Thyroid gland (tissue), 4 donors: ENCODE results near the gene RYR2. TPM values are rescaled to one million over a fixed set of nuclear protein-coding genes. Genes with fewer than 3 reads are reported as not detected.

Source experiments
- DNase-seq, 2 donors: peaks; one replicate each; pipeline ENCODE4 v3.0.0-alpha.2; 2019
- H3K27ac ChIP-seq, 3 donors: fragments of 200-600 bp; sonication (generic); 1 replicate in 2 of 3; 2 replicates in 1 of 3; pipeline ENCODE4 v1.5.1; 2016 to 2019; ENCODE audit warnings: mild to moderate bottlenecking in 1 of 3, moderate library complexity in 1 of 3
- H3K27me3 ChIP-seq: fragments of 200-600 bp; sonication (generic); one replicate; pipeline ENCODE4 v1.5.1; 2019
- H3K36me3 ChIP-seq, 2 donors: fragments of 200-600 bp; sonication (generic); one replicate each; pipeline ENCODE4 v1.5.1; 2016 to 2019
- H3K4me1 ChIP-seq, 2 donors: fragments of 200-600 bp; sonication (generic); one replicate each; pipeline ENCODE4 v1.5.1; 2017 to 2019
- H3K4me3 ChIP-seq, 3 donors: fragments of 200-600 bp; sonication (generic); replicated peaks in 1 of 3; 1 replicate in 2 of 3; 2 replicates in 1 of 3; pipeline ENCODE4 v1.5.1; 2016; ENCODE audit warnings: mild to moderate bottlenecking in 1 of 3
- H3K9me3 ChIP-seq: fragments of 200-600 bp; sonication (generic); one replicate; pipeline ENCODE4 v1.5.1; 2017
- POLR2A ChIP-seq, 2 donors: fragments of 450-650 bp; IDR thresholded peaks; one replicate each; pipeline ENCODE4 v1.6.1; 2017; ENCODE audit warnings: antibody characterized with exemption in 2 of 2, mild to moderate bottlenecking in 2 of 2, moderate library complexity in 1 of 2
- whole genome bisulfite sequencing, 2 donors: methylation state at CpG; one replicate each; pipeline ENCODE4 v1.1.5; 2017; 5-methylcytosine and 5-hydroxymethylcytosine counted together
- intact Hi-C: fragments of 100-400 bp; cut with DNase I; formaldehyde crosslinking; loops from one replicate; pipeline ENCODE4 v1.15.1; 2023
- total RNA-seq, 4 donors: library from RNA; depleted of rRNA; stranded (reverse); fragments of >200 nt; gene quantifications; one replicate each; pipeline ENCODE4 v1.2.3, GENCODE V29; 2016
- TF ChIP-seq, protein P1 (sequence below), 6 experiments: fragments of 200-600 bp in 3 of 6; fragments of 450-650 bp in 3 of 6; sonication (generic) in 3 of 6; IDR thresholded peaks; one replicate each; pipeline ENCODE4 v1.5.1; 2016 to 2019; ENCODE audit warnings: antibody characterized with exemption in 6 of 6, mild to moderate bottlenecking in 2 of 6, inconsistent platforms in 1 of 6, moderate library complexity in 1 of 6

Gene RYR2
- total RNA-seq, 4 donors from 2014 or later, result 6.6 to 31.8 (median 28.2) TPM

DNA sequence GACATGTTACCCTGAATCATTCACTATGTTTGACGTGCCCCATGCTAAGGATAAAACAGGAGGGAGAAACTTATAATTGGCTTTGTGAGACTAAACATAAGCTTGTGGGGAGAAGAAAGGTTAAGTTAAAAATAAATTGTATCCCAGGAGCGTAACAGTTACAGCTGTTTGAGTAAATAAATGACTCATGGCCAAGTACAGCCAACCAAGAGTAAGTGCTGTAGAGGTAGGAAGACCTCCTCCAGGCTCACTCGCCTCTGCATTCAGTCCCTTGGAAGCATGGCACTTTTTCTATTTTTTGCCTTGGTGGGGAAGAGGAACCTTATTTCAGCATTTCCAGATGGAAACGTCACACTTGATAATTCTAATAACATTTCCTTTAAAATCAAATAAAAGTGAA lies 732.3 kb downstream of the RYR2 start:
- DNase-seq, result no peak
- WGBS, 2 donors, result 81 to 87% methylated on average over 4 of the region's 4 CpGs
- no peak for TF ChIP-seq POLR2A (IDR thresholded peaks at IDR 0.05)
- TF ChIP-seq, protein P1, sequence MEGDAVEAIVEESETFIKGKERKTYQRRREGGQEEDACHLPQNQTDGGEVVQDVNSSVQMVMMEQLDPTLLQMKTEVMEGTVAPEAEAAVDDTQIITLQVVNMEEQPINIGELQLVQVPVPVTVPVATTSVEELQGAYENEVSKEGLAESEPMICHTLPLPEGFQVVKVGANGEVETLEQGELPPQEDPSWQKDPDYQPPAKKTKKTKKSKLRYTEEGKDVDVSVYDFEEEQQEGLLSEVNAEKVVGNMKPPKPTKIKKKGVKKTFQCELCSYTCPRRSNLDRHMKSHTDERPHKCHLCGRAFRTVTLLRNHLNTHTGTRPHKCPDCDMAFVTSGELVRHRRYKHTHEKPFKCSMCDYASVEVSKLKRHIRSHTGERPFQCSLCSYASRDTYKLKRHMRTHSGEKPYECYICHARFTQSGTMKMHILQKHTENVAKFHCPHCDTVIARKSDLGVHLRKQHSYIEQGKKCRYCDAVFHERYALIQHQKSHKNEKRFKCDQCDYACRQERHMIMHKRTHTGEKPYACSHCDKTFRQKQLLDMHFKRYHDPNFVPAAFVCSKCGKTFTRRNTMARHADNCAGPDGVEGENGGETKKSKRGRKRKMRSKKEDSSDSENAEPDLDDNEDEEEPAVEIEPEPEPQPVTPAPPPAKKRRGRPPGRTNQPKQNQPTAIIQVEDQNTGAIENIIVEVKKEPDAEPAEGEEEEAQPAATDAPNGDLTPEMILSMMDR (IDR thresholded peaks at IDR 0.05), result no peak

GRCh38 chr1:237779356-237779755 lies 737.4 kb downstream of the RYR2 start:
- H3K27ac ChIP-seq, result no peak overlapping the region
- intact Hi-C loops, result no loop called here

More for the DNA sequence above, 732.3 kb downstream of the RYR2 start:
- Histone ChIP-seq H3K4me3 (no peak overlapping the region), H3K36me3 (no peaks in the 10 kb centered on the region), H3K4me1 (peaks cover 0 to 9% of the 10 kb centered on the region in 2 donors), H3K27me3 (no peaks in the 10 kb centered on the region), H3K9me3 (no peaks in the 10 kb centered on the region), H3K27ac (no peak overlapping the region)
- intact Hi-C loops, result no loop called here

GRCh38 chr1:237786066-237786719 lies 744.2 kb downstream of the RYR2 start:
- 35 to 36% methylated on average over 11 of the region's 11 CpGs for WGBS, 2 donors
- H3K4me1 ChIP-seq, result peaks cover 44 to 49% of the 10 kb centered on the region in 2 donors
- H3K27ac ChIP-seq, result peak overlapping the region; percentile 84 to 89 (median 88)
- H3K9me3 ChIP-seq, result no peaks in the 10 kb centered on the region
- no peak overlapping the region for H3K4me3 ChIP-seq
- H3K36me3 ChIP-seq, result no peaks in the 10 kb centered on the region
- peak; percentile 86 to 87 for DNase-seq
- peak in 1 of 2 donors; percentile 75 for TF ChIP-seq POLR2A (IDR thresholded peaks at IDR 0.05)
- TF ChIP-seq, protein P1 (IDR thresholded peaks at IDR 0.05), result no peak
- H3K27me3 ChIP-seq, result no peaks in the 10 kb centered on the region
- intact Hi-C loops, result no loop called here

More at GRCh38 chr1:237779356-237779755, 737.4 kb downstream of the RYR2 start:
- Histone ChIP-seq H3K36me3 (no peaks in the 10 kb centered on the region), H3K4me1 (no peaks in the 10 kb centered on the region), H3K4me3 (no peak overlapping the region), H3K9me3 (no peaks in the 10 kb centered on the region), H3K27me3 (no peaks in the 10 kb centered on the region)
- no peak for DNase-seq
- TF ChIP-seq, protein P1 (IDR thresholded peaks at IDR 0.05), result no peak
- no peak for TF ChIP-seq POLR2A (IDR thresholded peaks at IDR 0.05)
- WGBS, 2 donors, result 78 to 80% methylated on average over 3 of the region's 3 CpGs

DNA sequence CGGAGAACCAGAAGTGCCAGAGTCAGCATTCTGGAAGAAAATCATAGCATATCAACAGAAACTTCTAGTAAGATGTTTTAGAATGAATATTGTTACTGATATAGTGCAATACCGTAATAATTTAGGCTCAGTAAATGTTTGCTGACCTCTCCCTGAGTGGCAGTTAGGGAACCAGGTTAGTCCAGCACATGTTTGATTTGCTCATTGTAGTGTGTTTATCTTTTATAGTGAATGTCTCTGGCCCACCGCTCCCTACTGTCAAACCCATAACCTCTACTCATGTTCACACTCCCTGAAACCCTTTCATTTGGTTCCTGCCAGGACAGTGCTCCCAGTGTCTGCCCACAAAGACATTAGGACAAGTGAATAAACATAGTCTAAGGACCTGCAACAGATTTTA lies 746.1 kb downstream of the RYR2 start:
- Histone ChIP-seq H3K27ac (peak overlapping the region; percentile 84 to 89 (median 88)), H3K9me3 (no peaks in the 10 kb centered on the region), H3K27me3 (no peaks in the 10 kb centered on the region), H3K4me3 (no peak overlapping the region), H3K4me1 (peaks cover 44 to 49% of the 10 kb centered on the region in 2 donors), H3K36me3 (no peaks in the 10 kb centered on the region)
- intact Hi-C loops, result no loop called here
- 55 to 65% methylated on average over 3 of the region's 3 CpGs for WGBS, 2 donors
- DNase-seq, result no peak
- TF ChIP-seq, protein P1 (IDR thresholded peaks at IDR 0.05), result no peak
- TF ChIP-seq POLR2A (IDR thresholded peaks at IDR 0.05), result no peak

DNA sequence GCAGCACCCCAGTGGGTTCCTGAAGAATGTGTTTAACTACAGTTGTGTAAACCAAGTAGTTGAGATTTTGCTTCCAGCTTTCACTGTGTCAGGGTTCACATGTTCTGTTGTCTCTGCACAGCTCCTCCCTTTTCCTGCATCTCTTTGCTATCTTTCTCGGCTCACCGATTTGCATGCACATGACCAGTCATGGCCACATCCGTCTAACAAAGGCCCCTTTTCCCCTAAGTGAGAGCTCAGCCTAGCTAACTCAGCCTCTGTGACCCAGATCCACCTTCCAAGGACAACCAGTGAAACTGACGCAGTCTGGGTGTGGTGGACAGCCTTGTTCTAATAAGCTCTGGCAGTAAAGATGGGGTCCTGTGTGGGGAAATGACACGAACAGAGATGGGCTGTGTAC lies 747.6 kb downstream of the RYR2 start:
- WGBS, 2 donors, result 48% methylated on average over 5 of the region's 5 CpGs
- peak in 1 of 2 donors; percentile 16 for TF ChIP-seq POLR2A (IDR thresholded peaks at IDR 0.05)
- TF ChIP-seq, protein P1 (IDR thresholded peaks at IDR 0.05), result no peak
- no peaks in the 10 kb centered on the region for H3K27me3 ChIP-seq
- DNase-seq, result peak; percentile 34 to 54
- no peak overlapping the region for H3K4me3 ChIP-seq
- no peaks in the 10 kb centered on the region for H3K36me3 ChIP-seq
- H3K9me3 ChIP-seq, result no peaks in the 10 kb centered on the region
- peaks cover 42 to 48% of the 10 kb centered on the region in 2 donors for H3K4me1 ChIP-seq
- intact Hi-C loops, result no loop called here
- H3K27ac ChIP-seq, result peak overlapping the region; percentile 84 to 89 (median 88)
